Neural cell (in vitro differentiated cells): ENCODE measurements around the gene SKOR1. TPM values are rescaled to one million over a fixed set of nuclear protein-coding genes. Genes with fewer than 3 reads are reported as not detected.

Experiments used
- H2AFZ ChIP-seq: fragments of 200-600, 300-800 bp; sonication (generic), shearing (Covaris generic); 2 replicates; pipeline ENCODE4 v1.6.0; 2014; ENCODE audit warnings: low read depth, mild to moderate bottlenecking, antibody characterized with exemption, low read length, moderate library complexity
- H3F3A ChIP-seq: fragments of 200-600 bp; shearing (Covaris generic); 2 replicates; pipeline ENCODE4 v1.6.1; 2016; ENCODE audit warnings: mild to moderate bottlenecking, moderate library complexity, mixed read lengths, antibody characterized with exemption, low read length; ENCODE audit not compliant: insufficient read depth, poor library complexity, severe bottlenecking
- H3K27ac ChIP-seq: fragments of 200-600, 300-800 bp; sonication (generic), shearing (Covaris generic); 2 replicates; pipeline ENCODE4 v1.5.1; 2014; ENCODE audit warnings: mild to moderate bottlenecking, low read length, moderate library complexity
- H3K27me3 ChIP-seq: fragments of 300-800, 200-600 bp; sonication (generic), shearing (Covaris generic); 2 replicates; pipeline ENCODE4 v1.6.0; 2014; ENCODE audit warnings: mild to moderate bottlenecking, low read depth, low read length, moderate library complexity; ENCODE audit not compliant: insufficient read depth
- H3K36me3 ChIP-seq: fragments of 300-800, 200-600 bp; sonication (generic), shearing (Covaris generic); 2 replicates; pipeline ENCODE4 v1.5.1; 2014; ENCODE audit warnings: mild to moderate bottlenecking, antibody characterized with exemption, low read length, moderate library complexity; ENCODE audit not compliant: insufficient read depth
- H3K4me2 ChIP-seq: fragments of 300-800, 200-600 bp; sonication (generic), shearing (Covaris generic); 2 replicates; pipeline ENCODE4 v1.6.0; 2014; ENCODE audit warnings: mild to moderate bottlenecking, low read length
- H3K4me3 ChIP-seq: fragments of 300-800, 200-600 bp; sonication (generic), shearing (Covaris generic); 2 replicates; pipeline ENCODE4 v1.5.1; 2014; ENCODE audit warnings: mild to moderate bottlenecking, low read length, moderate library complexity
- H3K79me2 ChIP-seq: fragments of 200-600 bp; shearing (Covaris generic); replicated peaks from 2 replicates; pipeline ENCODE4 v1.6.0; 2014; ENCODE audit warnings: mild to moderate bottlenecking, low read length, moderate library complexity; ENCODE audit not compliant: insufficient read depth
- H3K9ac ChIP-seq: fragments of 300-800, 200-600 bp; sonication (generic), shearing (Covaris generic); 2 replicates; pipeline ENCODE4 v1.6.1; 2016; ENCODE audit warnings: mild to moderate bottlenecking, low read length, mixed read lengths
- H3K9me2 ChIP-seq: fragments of 200-600 bp; shearing (Covaris generic); 2 replicates; pipeline ENCODE4 v1.6.1; 2016; ENCODE audit warnings: mild to moderate bottlenecking, low read length, mixed read lengths; ENCODE audit not compliant: insufficient read depth
- H3K9me3 ChIP-seq: fragments of 200-600, 300-800 bp; sonication (generic), shearing (Covaris generic); 2 replicates; pipeline ENCODE4 v1.6.1; 2016; ENCODE audit warnings: mild to moderate bottlenecking, mixed run types, low read length, moderate library complexity, mixed read lengths
- H4K20me1 ChIP-seq: fragments of 200-600 bp; shearing (Covaris generic); 2 replicates; pipeline ENCODE4 v1.6.1; 2016; ENCODE audit warnings: mild to moderate bottlenecking, mixed run types; ENCODE audit not compliant: insufficient read depth
- EP300 ChIP-seq: fragments of 450-650 bp; conservative IDR thresholded peaks from 2 replicates; pipeline ENCODE4 v1.6.1; 2014; ENCODE audit warnings: antibody characterized with exemption, mild to moderate bottlenecking, moderate library complexity; ENCODE audit not compliant: poor library complexity, severe bottlenecking
- EZH2 ChIP-seq: fragments of 200-600, 300-800 bp; shearing (Covaris generic), sonication (generic); IDR thresholded peaks from 2 replicates; pipeline ENCODE4 v1.6.1; 2014; ENCODE audit warnings: antibody characterized with exemption, low read length, borderline replicate concordance, mild to moderate bottlenecking; ENCODE audit not compliant: insufficient read depth, poor library complexity, severe bottlenecking
- MXI1 ChIP-seq: fragments of 450-650 bp; conservative IDR thresholded peaks from 2 replicates; pipeline ENCODE4 v1.6.1; 2014; ENCODE audit warnings: antibody characterized with exemption, mild to moderate bottlenecking; ENCODE audit not compliant: poor library complexity, severe bottlenecking
- POLR2AphosphoS5 ChIP-seq: IDR thresholded peaks from 2 replicates; pipeline ENCODE4 v1.6.1; 2012
- RAD21 ChIP-seq: fragments of 450-650 bp; conservative IDR thresholded peaks from 2 replicates; pipeline ENCODE4 v1.6.1; 2014; ENCODE audit warnings: antibody characterized with exemption, mild to moderate bottlenecking, moderate library complexity
- SMC3 ChIP-seq: fragments of 450-650 bp; conservative IDR thresholded peaks from 2 replicates; pipeline ENCODE4 v1.6.1; 2014; ENCODE audit warnings: antibody characterized with exemption, mild to moderate bottlenecking, moderate library complexity; ENCODE audit not compliant: poor library complexity
- TAF1 ChIP-seq: IDR thresholded peaks from 2 replicates; pipeline ENCODE4 v1.6.1; 2012; ENCODE audit warnings: low read depth
- polyA plus RNA-seq: library from polyadenylated mRNA; depleted of rRNA; stranded (reverse); fragments of >200 nt; gene quantifications from 2 replicates; pipeline ENCODE4 v1.2.3, GENCODE V29; 2014
- TF ChIP-seq, protein P1 (sequence below): IDR thresholded peaks from 2 replicates; pipeline ENCODE4 v1.6.1; 2012; ENCODE audit warnings: borderline replicate concordance
- TF ChIP-seq, protein P2 (sequence below): fragments of 450-650 bp; IDR thresholded peaks from 2 replicates; pipeline ENCODE4 v1.5.1; 2014; ENCODE audit warnings: antibody characterized with exemption, mild to moderate bottlenecking, moderate library complexity; ENCODE audit not compliant: poor library complexity, severe bottlenecking

Gene SKOR1
- polyA plus RNA-seq, 1 donor from 2014 or later = 0.81 TPM

GRCh38 chr15:67836955-67837354, 11.6 kb downstream of the SKOR1 start:
- Histone ChIP-seq H4K20me1 (no peaks in the 10 kb centered on the region), H3K9me2 (no peaks in the 10 kb centered on the region), H3K9me3 (no peaks in the 10 kb centered on the region), H3K9ac (no peak overlapping the region), H3K4me2 (no peak overlapping the region), H3F3A (no peaks in the 10 kb centered on the region), H3K4me3 (no peak overlapping the region), H3K79me2 (no peaks in the 10 kb centered on the region), H2AFZ (no peak overlapping the region), H3K27ac (no peak overlapping the region), H3K36me3 (no peaks in the 10 kb centered on the region), H3K27me3 (peaks cover 68% of the 10 kb centered on the region)
- no peak for TF ChIP-seq TAF1
- no peak for TF ChIP-seq EP300
- no peak for TF ChIP-seq MXI1
- no peak for TF ChIP-seq EZH2
- no peak for TF ChIP-seq RAD21
- TF ChIP-seq SMC3 = no peak
- TF ChIP-seq, protein P1, sequence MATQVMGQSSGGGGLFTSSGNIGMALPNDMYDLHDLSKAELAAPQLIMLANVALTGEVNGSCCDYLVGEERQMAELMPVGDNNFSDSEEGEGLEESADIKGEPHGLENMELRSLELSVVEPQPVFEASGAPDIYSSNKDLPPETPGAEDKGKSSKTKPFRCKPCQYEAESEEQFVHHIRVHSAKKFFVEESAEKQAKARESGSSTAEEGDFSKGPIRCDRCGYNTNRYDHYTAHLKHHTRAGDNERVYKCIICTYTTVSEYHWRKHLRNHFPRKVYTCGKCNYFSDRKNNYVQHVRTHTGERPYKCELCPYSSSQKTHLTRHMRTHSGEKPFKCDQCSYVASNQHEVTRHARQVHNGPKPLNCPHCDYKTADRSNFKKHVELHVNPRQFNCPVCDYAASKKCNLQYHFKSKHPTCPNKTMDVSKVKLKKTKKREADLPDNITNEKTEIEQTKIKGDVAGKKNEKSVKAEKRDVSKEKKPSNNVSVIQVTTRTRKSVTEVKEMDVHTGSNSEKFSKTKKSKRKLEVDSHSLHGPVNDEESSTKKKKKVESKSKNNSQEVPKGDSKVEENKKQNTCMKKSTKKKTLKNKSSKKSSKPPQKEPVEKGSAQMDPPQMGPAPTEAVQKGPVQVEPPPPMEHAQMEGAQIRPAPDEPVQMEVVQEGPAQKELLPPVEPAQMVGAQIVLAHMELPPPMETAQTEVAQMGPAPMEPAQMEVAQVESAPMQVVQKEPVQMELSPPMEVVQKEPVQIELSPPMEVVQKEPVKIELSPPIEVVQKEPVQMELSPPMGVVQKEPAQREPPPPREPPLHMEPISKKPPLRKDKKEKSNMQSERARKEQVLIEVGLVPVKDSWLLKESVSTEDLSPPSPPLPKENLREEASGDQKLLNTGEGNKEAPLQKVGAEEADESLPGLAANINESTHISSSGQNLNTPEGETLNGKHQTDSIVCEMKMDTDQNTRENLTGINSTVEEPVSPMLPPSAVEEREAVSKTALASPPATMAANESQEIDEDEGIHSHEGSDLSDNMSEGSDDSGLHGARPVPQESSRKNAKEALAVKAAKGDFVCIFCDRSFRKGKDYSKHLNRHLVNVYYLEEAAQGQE = no peak
- TF ChIP-seq, protein P2, sequence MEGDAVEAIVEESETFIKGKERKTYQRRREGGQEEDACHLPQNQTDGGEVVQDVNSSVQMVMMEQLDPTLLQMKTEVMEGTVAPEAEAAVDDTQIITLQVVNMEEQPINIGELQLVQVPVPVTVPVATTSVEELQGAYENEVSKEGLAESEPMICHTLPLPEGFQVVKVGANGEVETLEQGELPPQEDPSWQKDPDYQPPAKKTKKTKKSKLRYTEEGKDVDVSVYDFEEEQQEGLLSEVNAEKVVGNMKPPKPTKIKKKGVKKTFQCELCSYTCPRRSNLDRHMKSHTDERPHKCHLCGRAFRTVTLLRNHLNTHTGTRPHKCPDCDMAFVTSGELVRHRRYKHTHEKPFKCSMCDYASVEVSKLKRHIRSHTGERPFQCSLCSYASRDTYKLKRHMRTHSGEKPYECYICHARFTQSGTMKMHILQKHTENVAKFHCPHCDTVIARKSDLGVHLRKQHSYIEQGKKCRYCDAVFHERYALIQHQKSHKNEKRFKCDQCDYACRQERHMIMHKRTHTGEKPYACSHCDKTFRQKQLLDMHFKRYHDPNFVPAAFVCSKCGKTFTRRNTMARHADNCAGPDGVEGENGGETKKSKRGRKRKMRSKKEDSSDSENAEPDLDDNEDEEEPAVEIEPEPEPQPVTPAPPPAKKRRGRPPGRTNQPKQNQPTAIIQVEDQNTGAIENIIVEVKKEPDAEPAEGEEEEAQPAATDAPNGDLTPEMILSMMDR = no peak
- TF ChIP-seq POLR2AphosphoS5 = no peak

GRCh38 chr15:67838789-67839332, 13.6 kb downstream of the SKOR1 start:
- Histone ChIP-seq H3K4me3 (peak overlapping the region; percentile 96), H2AFZ (no peak overlapping the region), H4K20me1 (no peaks in the 10 kb centered on the region), H3K27ac (no peak overlapping the region), H3K36me3 (no peaks in the 10 kb centered on the region), H3F3A (no peaks in the 10 kb centered on the region), H3K9me3 (no peaks in the 10 kb centered on the region), H3K4me2 (peak overlapping the region; percentile 96), H3K9me2 (no peaks in the 10 kb centered on the region), H3K9ac (peak overlapping the region; percentile 58), H3K79me2 (no peaks in the 10 kb centered on the region), H3K27me3 (peaks cover 49% of the 10 kb centered on the region)
- TF ChIP-seq EZH2 (no peak), MXI1 (peak; percentile 56), SMC3 (peak; percentile 12), RAD21 (no peak), POLR2AphosphoS5 (no peak), EP300 (no peak), TAF1 (no peak)
- TF ChIP-seq, protein P2 = peak; percentile 12
- TF ChIP-seq, protein P1 = no peak
